Measurements from ENCODE around the gene C1R.

C1R gene

DNA sequence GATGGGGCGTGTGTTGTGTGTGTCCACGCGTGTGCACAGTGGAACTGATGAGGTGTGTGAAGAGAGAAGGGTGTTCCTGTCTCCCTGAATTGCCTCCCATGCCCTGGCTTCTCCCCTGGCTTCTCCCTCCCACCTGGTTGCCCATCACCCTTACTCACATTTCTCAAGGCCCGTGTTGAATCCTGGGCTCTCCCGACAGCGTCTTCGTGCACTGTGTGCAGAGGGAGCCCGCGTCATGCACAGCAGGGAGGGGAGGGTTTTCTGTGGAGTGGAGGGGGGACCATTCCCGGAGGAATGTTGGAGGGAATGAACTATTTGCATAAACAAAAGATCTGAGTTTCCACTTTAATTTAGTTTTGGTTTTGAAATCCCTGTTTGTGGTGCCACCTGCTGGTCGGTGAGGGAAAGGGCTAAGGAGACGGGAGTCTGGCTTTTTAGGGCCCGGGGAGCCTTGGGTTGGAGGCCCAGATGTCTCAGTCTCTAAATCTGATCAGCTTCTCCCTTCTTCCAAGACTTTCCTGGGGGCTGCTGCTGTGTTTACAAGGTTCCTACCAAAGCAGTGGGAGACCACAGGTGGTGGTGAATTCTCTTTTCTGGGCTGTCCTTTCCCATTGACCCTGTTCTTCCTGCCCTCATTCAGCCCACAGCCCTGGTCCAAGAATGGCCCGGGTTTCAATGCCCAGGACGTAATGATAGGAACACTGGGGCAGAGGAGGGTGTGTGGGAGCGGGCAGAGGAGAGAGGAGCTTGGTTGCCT lies at the start of gene C1R:
C1R (minus strand) TSS at position 217 of the 757 bp plus-strand sequence; CDS start at position 160, 57 bp downstream.
- no peak for DNase-seq (ENCODE audit: low read depth)
- H3K4me3 ChIP-seq (ENCODE audit: low read depth, low read length) = peak within 1 kb of the TSS; percentile 52

DNA sequence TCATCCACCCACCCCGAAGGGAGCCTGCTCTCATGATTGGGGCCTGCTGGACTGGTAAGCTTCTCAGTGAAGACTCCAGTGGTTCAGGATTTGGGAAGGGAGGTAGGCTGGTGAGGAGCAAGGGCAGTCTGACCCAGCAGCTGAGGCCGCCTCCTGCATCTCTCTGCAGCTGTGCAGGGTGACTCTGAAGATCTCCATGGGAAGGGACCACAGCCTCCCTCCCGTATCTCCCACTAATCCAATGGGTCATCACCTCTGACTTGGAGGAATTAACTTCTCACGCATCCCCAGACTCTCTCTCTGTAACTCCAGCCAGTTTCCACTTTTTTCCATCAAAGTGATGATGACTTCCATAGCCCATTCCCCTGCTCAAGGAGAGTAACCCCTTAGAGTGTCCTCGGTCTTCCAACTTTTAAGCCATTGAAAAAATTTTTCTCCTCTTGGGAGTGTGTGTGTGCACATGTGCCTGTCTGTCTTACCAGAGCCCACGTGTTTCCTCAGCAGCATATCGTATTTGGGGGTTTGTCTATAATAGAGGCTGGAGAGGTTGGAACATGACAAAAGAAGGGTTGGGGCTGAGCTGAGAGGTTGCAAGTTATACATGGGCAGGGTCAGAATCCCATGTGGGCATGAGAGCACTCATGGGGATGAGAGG lies 49.2 kb upstream of the C1R start:
- TF ChIP-seq, protein P1, sequence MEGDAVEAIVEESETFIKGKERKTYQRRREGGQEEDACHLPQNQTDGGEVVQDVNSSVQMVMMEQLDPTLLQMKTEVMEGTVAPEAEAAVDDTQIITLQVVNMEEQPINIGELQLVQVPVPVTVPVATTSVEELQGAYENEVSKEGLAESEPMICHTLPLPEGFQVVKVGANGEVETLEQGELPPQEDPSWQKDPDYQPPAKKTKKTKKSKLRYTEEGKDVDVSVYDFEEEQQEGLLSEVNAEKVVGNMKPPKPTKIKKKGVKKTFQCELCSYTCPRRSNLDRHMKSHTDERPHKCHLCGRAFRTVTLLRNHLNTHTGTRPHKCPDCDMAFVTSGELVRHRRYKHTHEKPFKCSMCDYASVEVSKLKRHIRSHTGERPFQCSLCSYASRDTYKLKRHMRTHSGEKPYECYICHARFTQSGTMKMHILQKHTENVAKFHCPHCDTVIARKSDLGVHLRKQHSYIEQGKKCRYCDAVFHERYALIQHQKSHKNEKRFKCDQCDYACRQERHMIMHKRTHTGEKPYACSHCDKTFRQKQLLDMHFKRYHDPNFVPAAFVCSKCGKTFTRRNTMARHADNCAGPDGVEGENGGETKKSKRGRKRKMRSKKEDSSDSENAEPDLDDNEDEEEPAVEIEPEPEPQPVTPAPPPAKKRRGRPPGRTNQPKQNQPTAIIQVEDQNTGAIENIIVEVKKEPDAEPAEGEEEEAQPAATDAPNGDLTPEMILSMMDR (IDR thresholded peaks at IDR 0.05; ENCODE audit: control insufficient read depth, extremely low read depth, insufficient read depth) = no peak
- no peak for DNase-seq (ENCODE audit: low read depth)
- no peak overlapping the region for H3K4me3 ChIP-seq (ENCODE audit: low read depth, low read length)

More for the DNA sequence above, at the start of gene C1R:
- TF ChIP-seq, protein P1 (IDR thresholded peaks at IDR 0.05; ENCODE audit: control insufficient read depth, extremely low read depth, insufficient read depth) = peak; percentile 84

DNA sequence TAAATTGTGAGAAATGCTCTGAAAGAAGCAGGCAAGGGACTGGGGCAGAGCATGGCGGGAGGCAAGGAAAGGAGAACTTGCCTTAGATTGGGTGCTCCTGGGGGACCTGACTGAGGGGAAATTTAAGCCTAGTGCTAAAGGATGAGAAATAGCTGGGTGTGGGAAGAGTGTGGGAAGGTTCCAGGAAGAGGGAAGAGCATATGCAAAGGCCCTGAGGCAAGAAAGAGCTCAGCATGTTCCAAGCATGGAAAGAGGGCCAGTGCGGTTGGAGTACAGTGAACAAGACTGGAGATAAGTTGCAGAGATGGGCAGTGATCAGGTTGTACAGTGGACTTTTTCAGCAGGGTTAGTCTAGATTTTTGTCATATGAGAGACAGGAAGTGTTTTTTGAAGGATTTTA lies 47.0 kb upstream of the C1R start:
- no peak for DNase-seq (ENCODE audit: low read depth)
- TF ChIP-seq, protein P1 (IDR thresholded peaks at IDR 0.05; ENCODE audit: control insufficient read depth, extremely low read depth, insufficient read depth) = no peak
- no peak overlapping the region for H3K4me3 ChIP-seq (ENCODE audit: low read depth, low read length)

DNA sequence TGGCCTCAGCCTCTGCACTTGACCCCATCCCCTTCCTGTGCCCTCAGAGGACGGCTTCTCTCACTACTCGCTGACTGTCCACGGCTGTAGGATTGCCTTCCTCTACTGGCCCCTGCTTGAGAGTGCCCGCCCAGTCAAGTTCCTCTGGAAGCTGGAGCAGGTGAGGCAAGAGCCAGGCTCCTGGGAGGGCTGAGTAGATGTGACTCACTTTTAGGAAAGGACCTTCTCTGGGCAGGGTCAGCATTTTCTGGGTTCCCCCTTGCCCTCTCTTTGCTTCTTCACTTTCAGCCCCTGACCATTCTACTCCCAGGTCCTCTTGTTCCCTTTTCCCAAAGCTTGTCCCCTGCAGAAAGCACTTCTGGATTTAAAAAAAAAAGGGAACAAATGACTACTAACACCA lies 45.7 kb upstream of the C1R start:
- H3K4me3 ChIP-seq (ENCODE audit: low read depth, low read length) = no peak overlapping the region
- TF ChIP-seq, protein P1 (IDR thresholded peaks at IDR 0.05; ENCODE audit: control insufficient read depth, extremely low read depth, insufficient read depth) = no peak
- no peak for DNase-seq (ENCODE audit: low read depth)

DNA sequence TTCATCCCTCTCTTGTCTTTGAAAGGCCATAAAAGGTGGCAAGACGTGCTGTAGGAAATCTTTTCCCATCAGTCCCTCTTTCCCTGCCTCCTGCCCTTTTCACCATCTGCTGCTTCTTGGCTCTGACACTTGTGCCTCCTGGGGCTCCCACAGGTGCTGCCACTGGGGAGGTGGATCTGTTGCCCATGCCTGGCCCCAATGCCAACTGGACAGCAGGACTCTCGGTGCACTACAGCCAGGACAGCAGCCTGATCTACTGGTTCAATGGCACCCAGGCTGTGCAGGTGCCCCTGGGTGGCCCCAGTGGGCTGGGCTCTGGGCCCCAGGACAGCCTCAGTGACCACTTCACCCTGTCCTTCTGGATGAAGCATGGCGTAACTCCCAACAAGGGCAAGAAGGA lies 44.4 kb upstream of the C1R start:
- TF ChIP-seq, protein P1 (IDR thresholded peaks at IDR 0.05; ENCODE audit: control insufficient read depth, extremely low read depth, insufficient read depth) = no peak
- no peak for DNase-seq (ENCODE audit: low read depth)
- H3K4me3 ChIP-seq (ENCODE audit: low read depth, low read length) = no peak overlapping the region

DNA sequence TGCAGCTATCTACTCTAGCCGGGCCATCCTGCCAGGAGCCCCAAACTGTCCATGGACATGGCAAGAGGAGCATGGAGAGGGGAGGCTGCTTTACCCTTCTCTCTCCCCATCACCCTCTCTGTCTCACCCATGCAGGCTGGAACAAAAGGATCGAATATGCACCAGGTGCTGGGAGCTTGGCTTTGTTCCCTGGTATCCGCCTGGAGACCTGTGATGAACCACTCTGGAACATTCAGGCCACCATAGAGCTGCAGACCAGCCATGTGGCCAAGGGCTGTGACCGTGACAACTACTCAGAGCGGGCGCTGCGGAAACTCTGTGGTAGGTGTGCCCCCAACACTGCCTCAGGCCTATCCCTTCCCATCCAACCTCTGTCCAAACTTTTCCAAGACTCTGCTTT lies 43.8 kb upstream of the C1R start:
- no peak overlapping the region for H3K4me3 ChIP-seq (ENCODE audit: low read depth, low read length)
- DNase-seq (ENCODE audit: low read depth) = no peak
- TF ChIP-seq, protein P1 (IDR thresholded peaks at IDR 0.05; ENCODE audit: control insufficient read depth, extremely low read depth, insufficient read depth) = no peak

All from LNCaP clone FGC (cell line).